ENCODE data around the gene TNRC6C. TPM values are rescaled to one million over a fixed set of nuclear protein-coding genes. Genes with fewer than 3 reads are reported as not detected.

TNRC6C gene
- total and polyA plus RNA-seq, 9 of the 15 experiments (the other 6 are each of a cell fraction or from before 2014, with no cell fraction given): 0.20 to 4.9 (median 2.3) TPM

- TF ChIP-seq GTF2E2 (tag; IDR thresholded peaks at IDR 0.05) (0 out of 2 replicates have a peak, but pooled peaks have one; percentile 65), ZNF124 (CRISPR knock-in tag; IDR thresholded peaks at IDR 0.05) (0 out of 2 replicates have a peak, but pooled peaks have one; percentile 14), MGA (IDR thresholded peaks at IDR 0.05) (peak; percentile 87), E2F5 (CRISPR knock-in tag; IDR thresholded peaks at IDR 0.05) (peak; percentile 70; the same call in 1 of the 2 replicates), ZNF639 (CRISPR knock-in tag; conservative IDR thresholded peaks at IDR 0.05 in 1 of 2, IDR thresholded peaks at IDR 0.05 in 1 of 2) (peak in 1 of 2 experiments; percentile 85; a peak in 1 of 4 replicates), ZNF75A (CRISPR knock-in tag; IDR thresholded peaks at IDR 0.05) (0 out of 2 replicates have a peak, but pooled peaks have one; percentile 51), KDM1A (IDR thresholded peaks at IDR 0.05) (no peak), HDAC8 (tag; IDR thresholded peaks at IDR 0.05) (peak; percentile 74; the same call in 1 of the 2 replicates), CTCFL (IDR thresholded peaks at IDR 0.05; ENCODE audit: borderline replicate concordance, insufficient read depth, low read depth, low read length, poor library complexity, severe bottlenecking) (peak; percentile 22)
These were observed at the start of gene TNRC6C (continued) for GRCh38 chr17:77957857-77958715.
